GM23248 (cell line): ENCODE measurements around the gene PLXDC2. TPM values are rescaled to one million over a fixed set of nuclear protein-coding genes. Genes with fewer than 3 reads are reported as not detected.

ENCODE experiments used
- DNase-seq: peaks from one replicate; pipeline ENCODE4 v3.0.0-alpha.2; 2015
- H2AFZ ChIP-seq: fragments of 200-600 bp; sonication (generic); 2 replicates; pipeline ENCODE4 v1.6.1; 2016; ENCODE audit warnings: antibody characterized with exemption
- H3F3A ChIP-seq: fragments of 200-600 bp; sonication (generic); 2 replicates; pipeline ENCODE4 v1.6.1; 2016; ENCODE audit warnings: mild to moderate bottlenecking, antibody characterized with exemption, mixed run types; ENCODE audit not compliant: insufficient read depth
- H3K27ac ChIP-seq: fragments of 200-600 bp; sonication (generic); 2 replicates; pipeline ENCODE4 v1.5.1; 2016; ENCODE audit warnings: mild to moderate bottlenecking
- H3K27me3 ChIP-seq: fragments of 200-600 bp; sonication (generic); replicated peaks from 2 replicates; pipeline ENCODE4 v1.6.1; 2016; ENCODE audit warnings: mild to moderate bottlenecking; ENCODE audit not compliant: insufficient read depth
- H3K36me3 ChIP-seq: fragments of 200-600 bp; sonication (generic); 2 replicates; pipeline ENCODE4 v1.6.1; 2016; ENCODE audit warnings: low read depth, mild to moderate bottlenecking
- H3K4me1 ChIP-seq: fragments of 200-600 bp; sonication (generic); 2 replicates; pipeline ENCODE4 v1.6.1; 2016; ENCODE audit warnings: mild to moderate bottlenecking; ENCODE audit not compliant: insufficient read depth
- H3K4me2 ChIP-seq: fragments of 200-600 bp; sonication (generic); one replicate; pipeline ENCODE4 v1.6.1; 2016; ENCODE audit warnings: mild to moderate bottlenecking; ENCODE audit not compliant: unreplicated experiment
- H3K4me3 ChIP-seq: fragments of 200-600 bp; sonication (generic); 2 replicates; pipeline ENCODE4 v1.5.1; 2016; ENCODE audit warnings: mild to moderate bottlenecking
- H3K79me2 ChIP-seq: fragments of 200-600 bp; sonication (generic); 2 replicates; pipeline ENCODE4 v1.6.1; 2016; ENCODE audit warnings: mild to moderate bottlenecking; ENCODE audit not compliant: insufficient read depth
- H3K9ac ChIP-seq: fragments of 200-600 bp; sonication (generic); 2 replicates; pipeline ENCODE4 v1.6.1; 2016; ENCODE audit warnings: mild to moderate bottlenecking
- H3K9me2 ChIP-seq: fragments of 200-600 bp; sonication (generic); 2 replicates; pipeline ENCODE4 v1.6.1; 2016; ENCODE audit warnings: mixed run types, mild to moderate bottlenecking, moderate library complexity; ENCODE audit not compliant: insufficient read depth
- H3K9me3 ChIP-seq: fragments of 200-600 bp; sonication (generic); one replicate; pipeline ENCODE4 v1.6.1; 2017; ENCODE audit warnings: low read depth
- H4K20me1 ChIP-seq: fragments of 200-600 bp; sonication (generic); 2 replicates; pipeline ENCODE4 v1.6.0; 2016; ENCODE audit not compliant: insufficient read depth
- EZH2 ChIP-seq: fragments of 200-600 bp; sonication (generic); IDR thresholded peaks from 2 replicates; pipeline ENCODE4 v1.6.1; 2018; ENCODE audit warnings: antibody characterized with exemption, mild to moderate bottlenecking; ENCODE audit not compliant: insufficient read depth, poor library complexity, severe bottlenecking
- EZH2phosphoT487 ChIP-seq: fragments of 200-600 bp; sonication (generic); IDR thresholded peaks from 2 replicates; pipeline ENCODE4 v1.6.1; 2018; ENCODE audit warnings: antibody characterized with exemption, moderate library complexity, mild to moderate bottlenecking, low read depth; ENCODE audit not compliant: insufficient read depth
- WGBS, 2 experiments: methylation state at CpG; one replicate each; pipeline ENCODE4 v1.1.6; 2015 to 2017; ENCODE audit warnings: low lambda C conversion rate in 2 of 2, low coverage in 1 of 2; ENCODE audit errors: missing lambda C conversion rate in 2 of 2; 5-methylcytosine and 5-hydroxymethylcytosine counted together
- in situ Hi-C: fragments of 300-500 bp; cut with MboI; formaldehyde crosslinking; loops from 2 replicates; pipeline ENCODE4 v1.15.0; 2020
- polyA plus RNA-seq: library from polyadenylated mRNA; unstranded; fragments of >200 nt; fragmentation: Nextera tagmentation; extraction: Ambion mirVana; gene quantifications from 2 replicates; pipeline ENCODE4 v1.2.1, GENCODE V29; 2016
- total RNA-seq: library from RNA; depleted of rRNA; stranded (reverse); fragments of >200 nt; shearing (Covaris generic); gene quantifications from 2 replicates; pipeline ENCODE4 v1.2.3, GENCODE V29; 2014

The PLXDC2 gene
- total and polyA plus RNA-seq, 2 experiments from 2014 or later: 0.81 to 2.3 TPM

DNA sequence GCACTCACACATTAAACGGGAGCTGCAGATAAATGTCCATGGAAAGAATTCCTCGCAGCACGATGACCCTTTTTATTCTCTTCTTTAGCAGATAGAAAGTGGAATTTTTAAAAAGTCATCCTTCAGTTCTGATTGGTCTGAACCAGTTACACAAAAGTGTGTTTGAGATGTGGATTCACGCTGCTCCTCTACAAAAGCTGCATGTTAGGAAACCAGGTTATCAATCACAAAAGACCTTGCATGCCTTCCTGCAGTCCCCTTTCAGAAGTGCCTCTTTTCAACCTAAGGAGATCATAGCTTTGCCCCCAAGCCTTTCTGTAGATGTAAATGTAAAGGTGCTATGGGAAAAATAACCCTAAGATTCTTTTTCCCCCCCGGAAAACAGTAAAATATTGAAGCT, 299.7 kb downstream of the PLXDC2 start:
- Histone ChIP-seq H2AFZ (no peak overlapping the region), H3K9me3 (no peaks in the 10 kb centered on the region), H3F3A (no peaks in the 10 kb centered on the region), H3K27ac (no peak overlapping the region), H3K4me2 (no peak overlapping the region), H3K4me1 (no peaks in the 10 kb centered on the region), H4K20me1 (no peaks in the 10 kb centered on the region), H3K4me3 (no peak overlapping the region), H3K79me2 (no peaks in the 10 kb centered on the region), H3K36me3 (no peaks in the 10 kb centered on the region), H3K27me3 (no peaks in the 10 kb centered on the region), H3K9me2 (no peaks in the 10 kb centered on the region), H3K9ac (no peak overlapping the region)
- whole genome bisulfite sequencing, 2 experiments: 45 to 62% methylated on average over 5 of the region's 5 CpGs
- in situ Hi-C loops: no loop called here
- TF ChIP-seq EZH2phosphoT487 (no peak), EZH2 (no peak)
- no peak for DNase-seq

DNA sequence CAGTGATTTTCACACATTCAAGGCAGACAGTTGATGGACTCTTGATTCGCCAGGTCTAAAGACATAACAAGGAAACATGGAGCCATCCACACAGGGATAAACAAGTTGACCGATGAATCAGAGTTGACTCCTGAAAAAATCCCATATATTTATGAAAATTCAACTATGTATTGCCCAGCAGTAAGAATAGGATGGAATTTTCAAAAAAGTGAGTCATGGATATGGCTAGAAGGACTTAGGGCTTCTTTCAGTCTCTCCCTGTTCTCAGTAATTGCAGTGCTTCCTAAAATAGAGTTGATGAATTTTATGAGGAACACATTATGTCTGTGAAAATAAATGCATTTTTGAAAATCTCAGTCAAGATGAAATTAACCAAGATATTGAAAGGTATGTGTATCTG, 301.2 kb downstream of the PLXDC2 start:
- in situ Hi-C loops: no loop called here
- Histone ChIP-seq H3K27me3 (no peaks in the 10 kb centered on the region), H3F3A (no peaks in the 10 kb centered on the region), H3K79me2 (no peaks in the 10 kb centered on the region), H3K36me3 (no peaks in the 10 kb centered on the region), H2AFZ (no peak overlapping the region), H3K9me2 (no peaks in the 10 kb centered on the region), H3K9me3 (no peaks in the 10 kb centered on the region), H3K4me1 (no peaks in the 10 kb centered on the region), H3K4me2 (no peak overlapping the region), H4K20me1 (no peaks in the 10 kb centered on the region), H3K9ac (no peak overlapping the region), H3K27ac (no peak overlapping the region), H3K4me3 (no peak overlapping the region)
- DNase-seq: no peak
- 69 to 78% methylated on average over 2 of the region's 2 CpGs for WGBS, 2 experiments
- TF ChIP-seq EZH2 (no peak), EZH2phosphoT487 (no peak)

DNA sequence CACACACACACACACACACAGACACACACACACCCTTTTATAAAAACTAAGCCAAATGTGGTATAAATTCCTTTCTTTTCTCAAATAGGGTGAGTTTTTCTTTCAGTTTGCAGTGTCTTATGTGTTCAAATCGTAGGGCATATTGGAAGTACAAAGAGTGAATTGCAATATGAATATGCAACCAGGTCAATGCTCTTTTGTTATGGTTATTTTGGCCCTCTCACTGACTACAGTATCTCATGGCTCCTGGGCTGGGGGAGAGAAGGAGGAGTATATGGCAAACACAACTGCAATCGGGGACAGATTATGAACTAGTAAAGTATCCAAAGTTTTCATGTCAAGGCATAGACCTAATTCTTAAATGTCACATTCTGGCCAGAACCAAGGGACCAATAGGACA, 301.9 kb downstream of the PLXDC2 start:
- no peaks in the 10 kb centered on the region for H3K27me3 ChIP-seq
- no peak overlapping the region for H3K4me3 ChIP-seq
- no peak for DNase-seq
- in situ Hi-C loops: no loop called here
- no peak overlapping the region for H3K27ac ChIP-seq
- no peaks in the 10 kb centered on the region for H4K20me1 ChIP-seq
- no peaks in the 10 kb centered on the region for H3K9me3 ChIP-seq
- H3K36me3 ChIP-seq: no peaks in the 10 kb centered on the region
- 13 to 23% methylated on average over 2 of the region's 2 CpGs for WGBS, 2 experiments
- no peaks in the 10 kb centered on the region for H3K4me1 ChIP-seq
- H2AFZ ChIP-seq: no peak overlapping the region
- H3K9me2 ChIP-seq: no peaks in the 10 kb centered on the region
- H3K9ac ChIP-seq: no peak overlapping the region
- H3K4me2 ChIP-seq: no peak overlapping the region
- no peaks in the 10 kb centered on the region for H3K79me2 ChIP-seq
- no peaks in the 10 kb centered on the region for H3F3A ChIP-seq
- TF ChIP-seq EZH2 (no peak), EZH2phosphoT487 (no peak)

DNA sequence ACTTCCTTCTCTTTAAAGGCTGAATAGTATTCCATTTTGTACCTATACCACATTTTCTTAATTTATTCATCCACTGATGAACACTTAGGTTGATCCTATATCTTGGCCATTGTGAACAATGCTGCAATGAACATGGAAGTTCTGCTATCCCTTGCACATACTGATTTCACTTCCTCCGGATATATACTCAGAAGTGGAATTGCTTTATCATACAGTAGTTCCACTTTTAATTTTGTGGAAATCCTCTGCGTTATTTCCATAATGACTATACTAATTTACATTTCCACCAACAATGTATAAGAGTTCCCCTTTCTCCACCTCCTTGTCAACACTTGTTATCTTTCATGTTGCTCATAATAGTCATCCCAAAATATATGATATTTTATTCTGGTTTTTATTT, 312.6 kb downstream of the PLXDC2 start:
- H3K4me2 ChIP-seq: no peak overlapping the region
- 55 to 65% methylated on average over 2 of the region's 2 CpGs for WGBS, 2 experiments
- H3K9me2 ChIP-seq: no peaks in the 10 kb centered on the region
- no peaks in the 10 kb centered on the region for H3K4me1 ChIP-seq
- H3F3A ChIP-seq: no peaks in the 10 kb centered on the region
- no peak overlapping the region for H2AFZ ChIP-seq
- H3K27ac ChIP-seq: no peak overlapping the region
- H3K27me3 ChIP-seq: no peaks in the 10 kb centered on the region
- no peak for DNase-seq
- no peaks in the 10 kb centered on the region for H4K20me1 ChIP-seq
- no peaks in the 10 kb centered on the region for H3K36me3 ChIP-seq
- in situ Hi-C loops: no loop called here
- H3K9ac ChIP-seq: no peak overlapping the region
- no peaks in the 10 kb centered on the region for H3K79me2 ChIP-seq
- H3K4me3 ChIP-seq: no peak overlapping the region
- peaks cover 3% of the 10 kb centered on the region for H3K9me3 ChIP-seq
- TF ChIP-seq EZH2phosphoT487 (no peak), EZH2 (no peak)

- Histone ChIP-seq H3K4me2 (no peak overlapping the region), H4K20me1 (no peaks in the 10 kb centered on the region), H3K79me2 (no peaks in the 10 kb centered on the region), H3K9me2 (no peaks in the 10 kb centered on the region), H2AFZ (no peak overlapping the region), H3K36me3 (no peaks in the 10 kb centered on the region), H3K9me3 (peaks cover 3% of the 10 kb centered on the region), H3K4me1 (no peaks in the 10 kb centered on the region), H3K4me3 (no peak overlapping the region), H3K27ac (no peak overlapping the region), H3K9ac (no peak overlapping the region), H3F3A (no peaks in the 10 kb centered on the region), H3K27me3 (no peaks in the 10 kb centered on the region)
- DNase-seq: no peak
- WGBS, 2 experiments: 36 to 43% methylated on average over 2 of the region's 2 CpGs
- no peak for TF ChIP-seq EZH2phosphoT487
- no peak for TF ChIP-seq EZH2
- in situ Hi-C loops: no loop called here
These were observed 316.6 kb downstream of the PLXDC2 start for GRCh38 chr10:20132816-20133215.
